Ovary (tissue), 3 donors: Measurements from ENCODE around the gene MAST3.

Source experiments
- EP300 ChIP-seq: sonication (generic); formaldehyde crosslinking; IDR thresholded peaks from one replicate; pipeline ENCODE4 v1.6.1; 2017; ENCODE audit warnings: antibody characterized with exemption
- POLR2A ChIP-seq: fragments of 450-650 bp; IDR thresholded peaks from one replicate; pipeline ENCODE4 v1.6.1; 2017; ENCODE audit warnings: antibody characterized with exemption, mild to moderate bottlenecking, moderate library complexity
- TF ChIP-seq, protein P1 (sequence below), 3 donors: fragments of 450-650 bp in 2 of 3; fragments of 200-600 bp in 1 of 3; IDR thresholded peaks; one replicate each; pipeline versions ENCODE4 v1.5.1 to v1.8.0; 2016 to 2022; ENCODE audit warnings: antibody characterized with exemption in 3 of 3, mild to moderate bottlenecking in 1 of 3
- donor health status: DM: no; HTN: no; CAD: no.

DNA sequence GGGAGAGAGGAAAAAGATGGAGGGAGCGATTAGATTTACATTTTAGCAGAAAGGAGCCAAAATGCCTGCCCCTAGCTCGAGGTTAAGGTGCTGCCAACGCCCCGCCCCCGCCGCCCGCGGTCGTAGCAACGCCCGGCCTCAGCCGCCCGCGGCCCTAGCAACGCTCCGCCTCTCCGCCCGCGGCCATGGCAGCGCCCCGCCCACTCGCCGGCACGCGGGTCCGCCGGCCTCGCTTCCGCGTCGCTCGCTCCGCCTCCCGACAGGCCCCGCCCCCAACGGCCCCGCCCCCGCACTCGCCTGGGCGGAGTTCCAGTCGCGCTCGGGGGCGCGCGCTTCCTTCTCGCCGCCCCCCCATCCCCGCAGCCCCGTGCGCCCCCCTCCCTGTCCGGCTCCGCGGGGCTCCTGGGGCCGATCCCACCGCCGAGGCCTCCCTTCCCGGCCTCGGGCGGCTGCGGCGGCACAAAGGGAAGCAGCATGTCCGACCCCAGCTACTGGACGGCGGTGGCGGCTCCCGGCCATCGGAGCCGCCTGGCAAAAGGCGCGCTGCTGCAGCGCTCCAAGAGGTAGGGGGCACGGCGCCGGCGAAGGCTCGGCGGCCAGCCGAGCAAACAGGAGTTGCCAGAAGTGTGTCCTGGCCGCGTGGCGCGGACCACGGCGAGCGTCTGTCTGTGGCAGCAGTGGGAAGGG is 20.3 kb downstream of the MAST3 start:
- TF ChIP-seq, protein P1, sequence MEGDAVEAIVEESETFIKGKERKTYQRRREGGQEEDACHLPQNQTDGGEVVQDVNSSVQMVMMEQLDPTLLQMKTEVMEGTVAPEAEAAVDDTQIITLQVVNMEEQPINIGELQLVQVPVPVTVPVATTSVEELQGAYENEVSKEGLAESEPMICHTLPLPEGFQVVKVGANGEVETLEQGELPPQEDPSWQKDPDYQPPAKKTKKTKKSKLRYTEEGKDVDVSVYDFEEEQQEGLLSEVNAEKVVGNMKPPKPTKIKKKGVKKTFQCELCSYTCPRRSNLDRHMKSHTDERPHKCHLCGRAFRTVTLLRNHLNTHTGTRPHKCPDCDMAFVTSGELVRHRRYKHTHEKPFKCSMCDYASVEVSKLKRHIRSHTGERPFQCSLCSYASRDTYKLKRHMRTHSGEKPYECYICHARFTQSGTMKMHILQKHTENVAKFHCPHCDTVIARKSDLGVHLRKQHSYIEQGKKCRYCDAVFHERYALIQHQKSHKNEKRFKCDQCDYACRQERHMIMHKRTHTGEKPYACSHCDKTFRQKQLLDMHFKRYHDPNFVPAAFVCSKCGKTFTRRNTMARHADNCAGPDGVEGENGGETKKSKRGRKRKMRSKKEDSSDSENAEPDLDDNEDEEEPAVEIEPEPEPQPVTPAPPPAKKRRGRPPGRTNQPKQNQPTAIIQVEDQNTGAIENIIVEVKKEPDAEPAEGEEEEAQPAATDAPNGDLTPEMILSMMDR (IDR thresholded peaks at IDR 0.05): no peak
- TF ChIP-seq EP300 (no peak), POLR2A (no peak)
